HG02884 (cell line): ENCODE data around the gene PROX2.
A peak's percentile ranks its signal among the peaks of the same experiment; 100 is the strongest.

Experiments used
- ATAC-seq: cut with Tn5 transposase; IDR thresholded peaks from one replicate; pipeline ENCODE4 v1.9.1; 2021; ENCODE audit warnings: mild to moderate bottlenecking, moderate library complexity; ENCODE audit not compliant: unreplicated experiment

Gene PROX2

GRCh38 chr14:74846968-74847665, 28.8 kb downstream of the PROX2 start:
- ATAC-seq, result no peak

DNA sequence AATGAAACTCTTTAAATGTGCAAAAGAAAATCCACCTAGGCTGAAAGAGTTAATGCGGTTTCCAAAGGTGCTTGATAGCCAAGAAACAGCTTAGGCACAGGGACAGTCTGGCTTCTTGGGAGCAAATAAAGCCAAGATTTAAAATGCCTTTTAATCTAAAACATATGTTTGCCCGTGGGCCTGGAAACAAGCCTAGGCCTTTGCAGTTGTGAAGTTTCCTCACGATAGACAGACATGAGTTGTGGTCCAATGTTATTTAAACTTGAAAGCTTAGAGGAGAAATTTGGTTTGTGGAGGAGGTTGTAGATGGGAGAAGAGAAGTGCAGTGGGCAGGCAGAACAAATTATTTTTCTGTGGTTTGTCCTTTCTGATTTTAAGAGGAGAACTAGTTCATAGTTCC, 29.8 kb downstream of the PROX2 start:
- ATAC-seq, result no peak

- no peak for ATAC-seq
Measured at GRCh38 chr14:74843653-74844052, 32.3 kb downstream of the PROX2 start.

GRCh38 chr14:74841230-74842207, 34.4 kb downstream of the PROX2 start:
- peak; percentile 85 for ATAC-seq

DNA sequence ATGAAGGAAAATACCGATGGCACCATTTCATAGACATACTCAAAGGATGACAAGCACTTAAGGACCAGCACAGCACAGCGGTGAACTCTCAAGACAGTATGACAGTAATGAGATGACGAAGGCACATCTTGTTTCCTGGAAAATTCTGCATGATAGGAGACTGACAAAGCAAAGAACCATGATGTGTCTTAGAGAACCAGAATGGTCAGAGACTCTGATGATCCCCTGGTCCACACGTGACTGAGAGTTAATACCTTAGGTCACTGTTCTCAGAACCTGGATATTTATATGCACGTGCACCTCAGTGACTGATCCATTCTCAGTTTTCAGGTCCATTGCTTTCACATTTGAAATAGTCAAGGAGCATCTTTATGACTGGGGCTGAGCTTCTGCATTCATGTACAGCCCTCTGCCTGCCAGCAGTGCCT, 35.3 kb downstream of the PROX2 start:
- no peak for ATAC-seq

DNA sequence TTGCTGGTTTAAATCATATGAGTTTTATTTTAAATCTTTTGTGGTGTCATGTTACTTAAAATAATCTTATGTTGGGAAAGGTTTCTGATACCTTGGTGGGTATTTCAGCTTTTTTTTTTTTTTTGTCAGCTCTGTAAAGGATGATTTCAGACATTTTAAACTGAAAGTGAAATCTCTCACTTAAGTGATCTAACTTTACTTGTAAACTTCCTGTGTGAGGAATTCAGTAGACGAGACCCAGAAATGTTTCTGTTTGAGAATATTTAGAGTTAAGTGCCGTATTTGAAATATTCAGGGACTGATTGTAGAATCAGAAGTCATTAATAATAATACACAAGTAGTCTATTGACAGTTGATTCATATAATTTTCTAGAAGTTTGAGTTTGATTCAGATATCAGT, 37.8 kb downstream of the PROX2 start:
- no peak for ATAC-seq

DNA sequence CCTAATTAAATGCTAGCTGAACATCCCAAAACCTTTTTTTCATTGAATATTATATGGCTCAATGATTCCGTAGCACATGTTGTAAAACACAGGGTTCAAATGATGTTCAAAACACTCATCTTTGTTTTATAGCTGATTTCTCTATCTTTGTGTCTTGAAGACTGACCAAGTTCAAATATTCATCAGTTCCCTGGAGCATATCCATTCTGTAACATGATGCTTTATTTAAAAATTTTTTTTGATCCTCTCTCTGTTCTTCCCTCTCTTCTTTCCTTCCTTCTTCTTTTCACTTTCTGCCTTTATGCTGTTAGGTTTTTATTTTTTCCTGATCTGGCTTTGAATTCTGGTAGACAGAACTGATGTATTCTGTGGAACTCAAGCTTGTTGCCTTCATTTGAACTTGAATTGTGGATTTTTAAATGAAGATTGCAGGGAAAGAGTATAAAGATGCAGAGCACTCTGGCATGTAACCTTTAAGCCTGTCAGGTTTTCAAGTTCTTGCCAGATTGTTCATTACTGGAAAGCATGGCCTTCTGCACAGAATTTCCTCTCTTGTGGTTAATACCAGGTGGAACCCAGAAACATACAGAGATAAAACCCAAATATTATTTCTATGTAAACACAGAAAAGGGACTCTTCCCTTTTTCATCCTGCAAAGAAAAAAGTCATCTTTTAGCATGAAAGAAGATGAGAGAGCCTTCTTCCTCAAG, 39.5 kb downstream of the PROX2 start:
- ATAC-seq, result no peak

DNA sequence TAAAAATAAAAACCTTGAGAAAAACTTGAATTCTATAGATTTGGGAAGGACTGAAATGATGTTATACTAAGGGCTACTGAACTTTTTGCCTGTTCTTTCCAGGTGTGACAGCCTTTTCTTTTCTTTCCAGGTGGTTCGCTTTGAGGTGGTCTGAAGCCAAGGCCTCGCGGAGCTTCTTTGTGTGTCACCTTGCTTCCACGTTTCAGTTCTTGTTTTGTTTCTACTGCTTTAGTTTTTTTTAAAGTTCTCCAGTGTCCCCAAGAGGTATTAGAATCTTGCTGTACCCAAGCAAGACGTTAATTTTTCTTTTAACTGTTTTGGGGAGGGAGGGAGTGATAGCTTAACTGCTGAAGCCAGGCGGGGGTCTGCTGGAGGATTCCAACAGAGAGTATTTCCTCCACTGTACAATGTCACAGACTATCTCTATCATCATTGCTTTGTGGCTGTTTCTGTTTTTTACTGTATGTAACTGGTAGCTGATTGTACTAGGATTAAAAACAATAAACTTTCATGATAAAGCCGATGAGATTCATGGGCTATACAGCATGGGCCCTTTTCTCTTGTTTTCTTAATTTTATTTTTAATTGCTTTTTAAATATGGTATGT, 40.2 kb downstream of the PROX2 start:
- no peak for ATAC-seq

GRCh38 chr14:74834692-74835392, 41.1 kb downstream of the PROX2 start:
- no peak for ATAC-seq

- ATAC-seq, result no peak
Measured at GRCh38 chr14:74832849-74833248, 43.1 kb downstream of the PROX2 start.

DNA sequence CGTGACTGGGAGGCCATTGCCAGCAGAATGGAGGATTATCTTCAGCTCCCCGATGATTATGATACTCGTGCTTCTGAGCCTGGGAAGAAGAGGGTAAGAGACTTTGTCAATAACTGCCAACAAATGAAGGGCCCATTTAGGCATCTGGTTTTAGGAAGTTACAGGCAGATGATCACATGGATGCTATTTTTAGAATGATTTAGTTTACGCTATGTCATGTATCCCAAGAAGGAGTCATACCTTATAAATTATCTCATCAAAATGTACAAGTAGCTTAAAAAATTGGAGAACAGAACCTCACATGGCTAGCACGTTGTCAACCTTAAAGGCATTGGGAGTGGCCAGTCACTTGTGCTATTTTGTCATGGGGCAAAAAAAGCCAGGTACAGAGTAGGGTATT, 46.7 kb downstream of the PROX2 start:
- ATAC-seq, result no peak

DNA sequence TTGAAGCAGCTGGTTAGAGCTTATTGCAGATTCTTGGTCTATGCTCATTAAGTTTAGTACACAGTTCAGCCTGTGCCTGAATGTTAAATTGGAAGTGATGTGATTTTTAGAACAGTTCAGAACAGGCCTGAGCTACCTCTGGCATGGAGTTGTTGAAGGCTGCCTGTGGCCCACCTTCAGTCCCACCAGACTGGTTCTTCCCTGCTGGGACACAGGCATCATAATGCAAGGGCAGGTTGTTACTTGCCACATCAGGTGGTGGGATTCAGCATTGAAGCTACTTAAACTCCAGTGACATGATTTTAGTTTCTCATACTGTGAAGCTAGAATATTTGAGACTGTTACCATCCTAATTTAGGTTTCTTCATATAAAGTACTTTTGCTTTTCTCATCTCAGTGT, 49.4 kb downstream of the PROX2 start:
- ATAC-seq, result no peak
